HUES48 (cell line): ENCODE results near the gene CDC37L1.
"Not testable (repeated sequence)": the region's sequence is repeated elsewhere in the genome, so short reads cannot be mapped to it uniquely, and the experiment has no call there.

Experiments
- H3K27ac ChIP-seq: one replicate; pipeline ENCODE4 v1.7.0; 2013; ENCODE audit warnings: low read depth, low read length, inconsistent platforms
- H3K27me3 ChIP-seq: 2 replicates; pipeline ENCODE4 v1.6.1; 2013; ENCODE audit warnings: mild to moderate bottlenecking, low read length; ENCODE audit not compliant: control insufficient read depth, insufficient read depth
- H3K36me3 ChIP-seq: 2 replicates; pipeline ENCODE4 v1.6.1; 2013; ENCODE audit warnings: low read length; ENCODE audit not compliant: control insufficient read depth, insufficient read depth
- H3K4me1 ChIP-seq: 2 replicates; pipeline ENCODE4 v1.6.1; 2013; ENCODE audit warnings: mild to moderate bottlenecking, low read length; ENCODE audit not compliant: control insufficient read depth, insufficient read depth
- H3K4me3 ChIP-seq: 2 replicates; pipeline ENCODE4 v1.5.1; 2013; ENCODE audit warnings: mild to moderate bottlenecking, low read depth, low read length
- H3K9ac ChIP-seq: 2 replicates; pipeline ENCODE4 v1.6.1; 2013; ENCODE audit warnings: mild to moderate bottlenecking, low read depth, low read length, moderate library complexity
- H3K9me3 ChIP-seq: 2 replicates; pipeline ENCODE4 v1.6.1; 2013; ENCODE audit warnings: low read length; ENCODE audit not compliant: control insufficient read depth, insufficient read depth

Gene CDC37L1

DNA sequence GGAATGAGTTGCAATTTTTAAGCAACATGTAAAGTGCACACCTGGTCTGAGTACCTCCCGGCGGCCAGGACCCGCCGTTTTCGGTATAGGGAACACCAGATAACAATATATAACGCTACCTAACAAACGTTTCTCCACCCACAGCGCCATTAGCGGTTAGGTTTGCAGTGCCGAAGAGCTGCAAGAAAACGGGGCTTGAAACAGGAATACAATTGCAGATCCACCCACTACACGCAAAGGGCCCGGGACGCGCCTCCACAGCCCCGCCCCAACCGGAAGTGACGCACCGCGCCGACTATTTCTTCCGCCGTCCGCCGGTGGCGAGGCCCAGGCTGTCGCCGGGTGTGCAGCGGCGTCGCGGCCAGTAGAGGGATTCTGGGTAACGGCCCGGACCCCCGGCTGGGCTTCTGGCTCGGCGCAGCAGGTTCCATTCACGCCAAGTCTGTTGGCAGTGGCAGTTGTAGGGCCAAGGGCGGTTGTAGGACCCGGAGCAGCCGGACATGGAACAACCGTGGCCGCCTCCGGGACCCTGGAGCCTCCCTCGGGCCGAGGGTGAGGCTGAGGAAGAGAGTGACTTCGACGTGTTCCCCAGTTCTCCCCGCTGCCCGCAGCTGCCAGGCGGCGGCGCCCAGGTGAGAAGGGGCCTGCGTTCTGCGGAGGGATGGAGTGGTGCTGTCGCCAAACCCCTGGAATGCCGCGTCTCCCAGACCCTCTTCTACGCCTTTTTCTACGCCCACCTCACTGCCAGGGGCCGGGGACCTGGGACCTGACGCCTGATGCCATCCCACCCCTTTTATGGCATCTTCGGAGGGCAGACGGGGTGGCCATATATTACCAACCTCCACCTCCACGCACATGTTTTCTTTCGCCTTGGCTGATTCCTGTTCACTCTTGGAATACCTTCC, at the start of gene CDC37L1:
Gene CDC37L1 (plus strand): TSS at position 302 of the 905 bp plus-strand sequence. CDS start 199 bp downstream, at position 501.
- Histone ChIP-seq H3K36me3 (0 out of 2 replicates have a peak, but pooled peaks cover under 1% of the 10 kb centered on the region), H3K27ac (peak within 1 kb of the TSS; percentile 96), H3K9me3 (no peaks in the 10 kb centered on the region), H3K4me3 (peak within 1 kb of the TSS; percentile 90), H3K27me3 (no peaks in the 10 kb centered on the region), H3K9ac (peak within 1 kb of the TSS; percentile 90), H3K4me1 (peaks cover 20% of the 10 kb centered on the region)

DNA sequence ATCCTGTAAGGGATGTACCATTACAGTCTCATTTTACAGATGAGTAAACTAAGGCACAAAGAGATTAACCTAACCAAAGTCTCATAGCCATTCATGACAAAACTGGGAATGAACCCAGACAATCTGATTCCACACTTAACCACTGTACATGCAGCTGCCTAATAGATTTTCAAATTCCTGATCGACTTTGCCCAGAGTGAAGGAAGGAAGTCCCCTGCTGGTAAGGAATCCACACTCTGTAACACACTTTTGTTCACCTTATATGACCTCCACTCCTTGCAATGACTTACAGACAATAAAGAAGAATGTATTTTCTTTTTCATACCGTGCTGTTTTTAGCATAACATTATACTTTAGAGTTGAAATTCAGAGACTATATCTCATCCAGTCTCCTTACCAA, 48.5 kb upstream of the CDC37L1 start:
- H3K27ac ChIP-seq: peak overlapping the region; percentile 3
- H3K4me3 ChIP-seq: no peak overlapping the region
- no peaks in the 10 kb centered on the region for H3K27me3 ChIP-seq
- no peaks in the 10 kb centered on the region for H3K9me3 ChIP-seq
- H3K9ac ChIP-seq: no peak overlapping the region
- peaks cover 27% of the 10 kb centered on the region for H3K4me1 ChIP-seq
- H3K36me3 ChIP-seq: no peaks in the 10 kb centered on the region

GRCh38 chr9:4638968-4639367, 40.4 kb upstream of the CDC37L1 start:
- no peaks in the 10 kb centered on the region for H3K36me3 ChIP-seq
- H3K4me3 ChIP-seq: no peak overlapping the region
- H3K9me3 ChIP-seq: no peaks in the 10 kb centered on the region
- H3K27ac ChIP-seq: peak overlapping the region; percentile 42
- no peaks in the 10 kb centered on the region for H3K27me3 ChIP-seq
- H3K4me1 ChIP-seq: peaks cover 16% of the 10 kb centered on the region
- H3K9ac ChIP-seq: no peak overlapping the region

DNA sequence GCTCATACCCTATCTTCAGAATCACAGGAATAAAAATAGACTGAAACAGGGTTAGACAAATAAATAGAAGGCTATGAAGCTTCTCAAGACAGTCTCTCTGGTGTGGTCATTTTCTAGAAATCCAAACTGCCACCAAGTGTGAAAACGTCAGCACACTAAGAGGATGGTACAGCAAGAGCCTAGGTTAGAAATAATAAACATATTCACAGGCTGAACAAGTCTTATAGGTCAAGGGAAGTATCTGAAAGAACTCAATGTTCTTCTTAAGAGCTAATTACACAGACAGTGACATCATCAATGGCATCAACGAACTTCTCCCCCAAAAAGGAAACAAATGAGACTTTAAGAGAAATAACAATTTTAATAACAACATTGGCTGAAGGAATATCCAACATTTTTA, 39.9 kb upstream of the CDC37L1 start:
- H3K36me3 ChIP-seq: no peaks in the 10 kb centered on the region
- no peak overlapping the region for H3K9ac ChIP-seq
- peaks cover 16% of the 10 kb centered on the region for H3K4me1 ChIP-seq
- peak overlapping the region; percentile 42 for H3K27ac ChIP-seq
- no peaks in the 10 kb centered on the region for H3K9me3 ChIP-seq
- H3K27me3 ChIP-seq: no peaks in the 10 kb centered on the region
- H3K4me3 ChIP-seq: no peak overlapping the region

DNA sequence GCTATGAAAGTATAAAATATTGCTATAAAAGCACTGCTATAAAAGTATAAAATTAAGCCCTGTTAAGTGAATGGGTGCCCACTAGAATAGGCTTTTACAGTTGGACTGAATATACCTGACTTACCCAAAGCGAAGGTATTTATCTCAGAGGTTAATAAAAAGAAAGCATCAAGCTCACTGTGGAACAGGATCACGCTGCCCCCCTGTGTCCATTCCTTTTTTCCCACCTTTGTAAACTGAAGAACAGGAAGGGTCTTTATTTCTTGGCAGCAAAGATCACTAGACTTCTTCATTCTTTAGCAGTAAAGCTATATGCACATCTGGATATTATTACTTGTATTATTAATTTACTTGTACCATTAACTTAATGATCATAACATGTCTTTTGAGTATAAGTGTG, 39.3 kb upstream of the CDC37L1 start:
- Histone ChIP-seq H3K27me3 (no peaks in the 10 kb centered on the region), H3K4me3 (no peak overlapping the region), H3K9ac (no peak overlapping the region), H3K36me3 (no peaks in the 10 kb centered on the region), H3K27ac (no peak overlapping the region), H3K9me3 (no peaks in the 10 kb centered on the region), H3K4me1 (peaks cover 13% of the 10 kb centered on the region)

DNA sequence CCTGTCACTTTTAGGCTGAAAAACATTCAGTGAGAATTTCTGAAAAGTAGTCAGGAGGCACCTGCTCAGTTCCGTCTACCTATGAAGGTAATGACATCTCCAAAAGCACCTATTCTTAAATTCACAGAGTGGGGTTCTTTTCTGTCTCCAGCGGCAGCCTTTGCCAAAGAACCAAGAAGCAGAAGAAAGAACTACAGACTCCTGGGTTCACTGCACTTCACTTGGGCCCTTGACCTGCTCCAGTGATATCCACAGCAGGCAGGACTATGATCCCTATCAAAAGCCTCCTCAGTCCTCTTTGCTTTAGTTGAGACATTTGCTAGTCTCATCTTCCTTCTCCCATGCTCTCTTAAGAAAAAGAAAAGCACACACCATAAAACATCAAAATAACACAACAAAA, 37.0 kb upstream of the CDC37L1 start:
- no peak overlapping the region for H3K9ac ChIP-seq
- H3K27me3 ChIP-seq: no peaks in the 10 kb centered on the region
- H3K4me3 ChIP-seq: no peak overlapping the region
- no peaks in the 10 kb centered on the region for H3K9me3 ChIP-seq
- H3K4me1 ChIP-seq: peaks cover 10% of the 10 kb centered on the region
- no peak overlapping the region for H3K27ac ChIP-seq
- H3K36me3 ChIP-seq: no peaks in the 10 kb centered on the region

GRCh38 chr9:4654084-4654483, 25.3 kb upstream of the CDC37L1 start:
- no peaks in the 10 kb centered on the region for H3K36me3 ChIP-seq
- no peaks in the 10 kb centered on the region for H3K27me3 ChIP-seq
- no peak overlapping the region for H3K27ac ChIP-seq
- no peak overlapping the region for H3K9ac ChIP-seq
- peaks cover 12% of the 10 kb centered on the region; the same call in 1 of the 2 replicates for H3K4me1 ChIP-seq
- H3K4me3 ChIP-seq: no peak overlapping the region
- no peaks in the 10 kb centered on the region for H3K9me3 ChIP-seq

GRCh38 chr9:4654538-4654937, 24.8 kb upstream of the CDC37L1 start:
- Histone ChIP-seq H3K36me3 (no peaks in the 10 kb centered on the region), H3K9me3 (no peaks in the 10 kb centered on the region), H3K27ac (no peak overlapping the region), H3K9ac (no peak overlapping the region), H3K27me3 (no peaks in the 10 kb centered on the region), H3K4me3 (no peak overlapping the region), H3K4me1 (peaks cover 12% of the 10 kb centered on the region; the same call in 1 of the 2 replicates)

DNA sequence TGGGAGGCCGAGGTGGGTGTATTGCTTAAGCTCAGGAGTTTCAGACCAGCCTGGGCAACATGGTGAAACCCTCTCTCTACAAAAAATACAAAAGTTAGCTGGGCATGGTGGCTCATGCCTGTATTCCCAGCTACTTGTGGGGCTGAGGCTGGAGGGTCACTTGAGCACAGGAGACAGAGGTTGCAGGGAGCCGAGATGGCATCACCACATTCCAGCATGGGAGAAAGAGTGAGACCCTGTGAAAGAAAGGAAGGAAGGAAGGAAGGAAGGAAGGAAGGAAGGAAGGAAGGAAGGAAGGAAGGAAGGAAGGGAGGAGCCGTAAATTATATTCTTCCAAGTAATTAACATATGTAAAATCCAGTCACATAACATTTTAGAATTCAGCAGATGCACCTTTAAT, 23.2 kb upstream of the CDC37L1 start:
- H3K9me3 ChIP-seq, H3K36me3 ChIP-seq, H3K27me3 ChIP-seq, H3K9ac ChIP-seq, H3K4me3 ChIP-seq, H3K27ac ChIP-seq: not testable (repeated sequence)
- H3K4me1 ChIP-seq: peaks cover 13% of the 10 kb centered on the region; the same call in 1 of the 2 replicates

DNA sequence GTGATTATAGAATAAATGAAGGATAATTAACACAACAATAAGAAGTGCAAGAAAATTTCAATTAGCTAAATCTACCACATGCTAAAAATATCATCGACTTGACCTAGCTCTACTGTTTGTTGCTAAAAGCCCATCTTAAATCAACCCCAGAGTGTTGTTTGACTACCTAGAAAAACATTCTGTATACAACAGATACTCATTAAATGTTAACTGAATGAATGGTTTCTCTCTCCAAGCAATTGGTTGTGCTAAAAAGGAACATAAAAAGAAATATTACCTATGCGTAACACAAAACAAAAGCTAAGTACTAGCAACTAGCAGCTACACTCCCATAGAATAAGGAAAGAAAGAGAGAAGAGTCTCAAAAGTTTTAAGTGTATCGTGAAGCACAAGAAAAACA, 22.7 kb upstream of the CDC37L1 start:
- Histone ChIP-seq H3K4me3 (no peak overlapping the region), H3K27me3 (no peaks in the 10 kb centered on the region), H3K4me1 (peaks cover 17% of the 10 kb centered on the region; the same call in 1 of the 2 replicates), H3K9ac (no peak overlapping the region), H3K27ac (peak overlapping the region; percentile 0), H3K36me3 (no peaks in the 10 kb centered on the region), H3K9me3 (no peaks in the 10 kb centered on the region)

- Histone ChIP-seq H3K9ac (no peak overlapping the region), H3K9me3 (no peaks in the 10 kb centered on the region), H3K4me1 (peaks cover 17% of the 10 kb centered on the region; the same call in 1 of the 2 replicates), H3K27me3 (no peaks in the 10 kb centered on the region), H3K36me3 (no peaks in the 10 kb centered on the region), H3K27ac (no peak overlapping the region), H3K4me3 (no peak overlapping the region)
Observed at GRCh38 chr9:4657426-4658159, 21.8 kb upstream of the CDC37L1 start.
